A549 (cell line): ENCODE measurements around the gene EDIL3.

Experiments used
- MAZ ChIP-seq: fragments of 150-350 bp; IDR thresholded peaks from 2 replicates; pipeline ENCODE4 v1.6.1; 2014; ENCODE audit warnings: antibody characterized with exemption, low read depth, low read length, borderline replicate concordance
- TF ChIP-seq, protein P1 (sequence below): fragments of >200 bp; sonication (Bioruptor Twin); formaldehyde crosslinking; IDR thresholded peaks from 3 replicates; pipeline ENCODE4 v1.5.1; 2016

DNA sequence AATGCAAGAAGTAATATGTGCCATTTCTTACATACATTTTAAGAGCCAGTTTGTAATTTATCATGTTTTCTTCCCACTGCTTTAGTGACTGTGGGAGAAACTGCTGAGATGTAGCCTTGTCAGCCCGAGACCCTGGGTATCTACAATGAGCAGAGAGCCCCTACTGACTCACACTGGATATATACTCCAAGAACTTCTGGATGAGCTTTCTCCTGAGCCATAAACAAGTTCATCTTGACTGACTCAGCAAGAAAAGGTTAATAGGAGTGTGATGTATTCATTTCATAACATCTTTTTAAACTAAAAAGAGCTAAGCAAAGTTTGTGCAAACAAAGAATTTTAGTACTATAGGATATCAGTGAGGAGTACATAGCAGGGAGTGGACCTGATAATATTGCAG lies 182.5 kb downstream of the EDIL3 start:
- TF ChIP-seq, protein P1, sequence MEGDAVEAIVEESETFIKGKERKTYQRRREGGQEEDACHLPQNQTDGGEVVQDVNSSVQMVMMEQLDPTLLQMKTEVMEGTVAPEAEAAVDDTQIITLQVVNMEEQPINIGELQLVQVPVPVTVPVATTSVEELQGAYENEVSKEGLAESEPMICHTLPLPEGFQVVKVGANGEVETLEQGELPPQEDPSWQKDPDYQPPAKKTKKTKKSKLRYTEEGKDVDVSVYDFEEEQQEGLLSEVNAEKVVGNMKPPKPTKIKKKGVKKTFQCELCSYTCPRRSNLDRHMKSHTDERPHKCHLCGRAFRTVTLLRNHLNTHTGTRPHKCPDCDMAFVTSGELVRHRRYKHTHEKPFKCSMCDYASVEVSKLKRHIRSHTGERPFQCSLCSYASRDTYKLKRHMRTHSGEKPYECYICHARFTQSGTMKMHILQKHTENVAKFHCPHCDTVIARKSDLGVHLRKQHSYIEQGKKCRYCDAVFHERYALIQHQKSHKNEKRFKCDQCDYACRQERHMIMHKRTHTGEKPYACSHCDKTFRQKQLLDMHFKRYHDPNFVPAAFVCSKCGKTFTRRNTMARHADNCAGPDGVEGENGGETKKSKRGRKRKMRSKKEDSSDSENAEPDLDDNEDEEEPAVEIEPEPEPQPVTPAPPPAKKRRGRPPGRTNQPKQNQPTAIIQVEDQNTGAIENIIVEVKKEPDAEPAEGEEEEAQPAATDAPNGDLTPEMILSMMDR, result no peak
- no peak for TF ChIP-seq MAZ
